A673 (cell line): ENCODE measurements around the gene SCAP. TPM values are rescaled to one million over a fixed set of nuclear protein-coding genes. Genes with fewer than 3 reads are reported as not detected.

ENCODE experiments used
- BruUV-seq: library from RNA; stranded (reverse); fragments of 400-500 nt; replicated peaks from 2 replicates; lab custom pipeline; 2021; lab: Mats Ljungman, UMichigan
- CTCF ChIA-PET: fragments of 300-600 bp; sonication (Branson Sonifier 250); formaldehyde crosslinking; loops from one replicate; lab custom pipeline; 2022; ENCODE audit warnings: antibody characterized with exemption; lab: Charles Lee
- POLR2A ChIA-PET: fragments of 300-600 bp; sonication (Branson Sonifier 250); formaldehyde crosslinking; loops from one replicate; lab custom pipeline; 2022; ENCODE audit warnings: antibody characterized with exemption; ENCODE audit not compliant: low non-redundant PET; lab: Charles Lee
- DNase-seq: peaks from one replicate; pipeline ENCODE4 v3.0.0-alpha.2; 2015; ENCODE audit warnings: low spot score
- H3K27ac ChIP-seq: fragments of 200-600 bp; sonication (generic); 2 replicates; pipeline ENCODE4 v1.5.1; 2016; ENCODE audit warnings: mixed run types, low read depth, mild to moderate bottlenecking, mixed read lengths, antibody characterized with exemption, low read length; ENCODE audit not compliant: poor library complexity, severe bottlenecking
- H3K27me3 ChIP-seq: fragments of 200-600 bp; sonication (generic); replicated peaks from 2 replicates; pipeline ENCODE4 v1.6.1; 2017; ENCODE audit warnings: mixed run types, low read depth, mild to moderate bottlenecking, mixed read lengths, antibody characterized with exemption, low read length; ENCODE audit not compliant: insufficient read depth, poor library complexity
- H3K36me3 ChIP-seq: fragments of 200-600 bp; sonication (generic); 2 replicates; pipeline ENCODE4 v1.6.1; 2016; ENCODE audit warnings: mixed run types, mild to moderate bottlenecking, mixed read lengths, antibody characterized with exemption, low read length; ENCODE audit not compliant: insufficient read depth, poor library complexity, severe bottlenecking
- H3K4me1 ChIP-seq: fragments of 200-600 bp; sonication (generic); 2 replicates; pipeline ENCODE4 v1.6.1; 2017; ENCODE audit warnings: mixed run types, mild to moderate bottlenecking, mixed read lengths, antibody characterized with exemption, low read length; ENCODE audit not compliant: insufficient read depth, poor library complexity, severe bottlenecking
- H3K4me3 ChIP-seq: fragments of 200-600 bp; sonication (generic); 2 replicates; pipeline ENCODE4 v1.5.1; 2016; ENCODE audit warnings: low read depth, mixed run types, mild to moderate bottlenecking, mixed read lengths, low read length; ENCODE audit not compliant: poor library complexity, severe bottlenecking
- H3K9me3 ChIP-seq: fragments of 200-600 bp; sonication (generic); 2 replicates; pipeline ENCODE4 v1.6.1; 2016; ENCODE audit warnings: mixed run types, low read depth, mild to moderate bottlenecking, mixed read lengths, antibody characterized with exemption, low read length; ENCODE audit not compliant: poor library complexity, severe bottlenecking
- EZH2 ChIP-seq: fragments of 200-600 bp; sonication (generic); IDR thresholded peaks from 2 replicates; pipeline ENCODE4 v1.6.1; 2017; ENCODE audit warnings: borderline replicate concordance, low read depth, mild to moderate bottlenecking, mixed read lengths, antibody characterized with exemption, low read length; ENCODE audit not compliant: poor library complexity, severe bottlenecking
- intact Hi-C: fragments of 100-400 bp; cut with micrococcal nuclease; formaldehyde crosslinking; loops from one replicate; pipeline ENCODE4 v1.10.0; 2022; ENCODE audit not compliant: unreplicated experiment
- total RNA-seq: library from RNA; stranded (reverse); gene quantifications from 2 replicates; pipeline ENCODE4 v1.2.3, GENCODE V29; 2021
- TF ChIP-seq, protein P1 (sequence below): fragments of 300-800, 200-600 bp; sonication (generic); conservative IDR thresholded peaks from 2 replicates; pipeline ENCODE4 v1.5.1; 2017; ENCODE audit warnings: low read depth, mild to moderate bottlenecking, antibody characterized with exemption, low read length, moderate library complexity, mixed read lengths

Gene SCAP
- total RNA-seq, 1 experiment from 2014 or later: 43.4 TPM

DNA sequence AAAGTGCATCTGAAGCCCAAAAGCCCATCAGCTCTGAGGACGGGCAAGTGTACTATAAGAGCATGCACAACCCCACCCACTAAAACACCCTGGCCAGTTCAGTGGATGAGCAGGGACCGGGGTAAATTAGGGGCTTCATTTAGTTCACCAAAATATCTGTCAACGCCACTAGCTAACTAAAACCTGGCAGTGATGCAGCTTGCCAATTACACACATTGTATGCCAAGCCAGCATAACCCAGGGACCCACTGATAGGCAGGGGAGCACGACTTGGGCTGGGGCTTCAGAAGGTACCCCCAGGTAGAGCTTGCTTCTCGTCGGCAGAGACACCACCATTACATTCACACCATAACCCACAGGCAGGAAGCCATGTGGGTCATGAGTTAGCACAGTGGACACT lies 47.9 kb downstream of the SCAP start:
- Histone ChIP-seq H3K36me3 (peaks cover 2% of the 10 kb centered on the region), H3K27ac (no peak overlapping the region), H3K4me3 (no peak overlapping the region), H3K9me3 (no peaks in the 10 kb centered on the region), H3K27me3 (no peaks in the 10 kb centered on the region), H3K4me1 (no peaks in the 10 kb centered on the region)
- TF ChIP-seq, protein P1, sequence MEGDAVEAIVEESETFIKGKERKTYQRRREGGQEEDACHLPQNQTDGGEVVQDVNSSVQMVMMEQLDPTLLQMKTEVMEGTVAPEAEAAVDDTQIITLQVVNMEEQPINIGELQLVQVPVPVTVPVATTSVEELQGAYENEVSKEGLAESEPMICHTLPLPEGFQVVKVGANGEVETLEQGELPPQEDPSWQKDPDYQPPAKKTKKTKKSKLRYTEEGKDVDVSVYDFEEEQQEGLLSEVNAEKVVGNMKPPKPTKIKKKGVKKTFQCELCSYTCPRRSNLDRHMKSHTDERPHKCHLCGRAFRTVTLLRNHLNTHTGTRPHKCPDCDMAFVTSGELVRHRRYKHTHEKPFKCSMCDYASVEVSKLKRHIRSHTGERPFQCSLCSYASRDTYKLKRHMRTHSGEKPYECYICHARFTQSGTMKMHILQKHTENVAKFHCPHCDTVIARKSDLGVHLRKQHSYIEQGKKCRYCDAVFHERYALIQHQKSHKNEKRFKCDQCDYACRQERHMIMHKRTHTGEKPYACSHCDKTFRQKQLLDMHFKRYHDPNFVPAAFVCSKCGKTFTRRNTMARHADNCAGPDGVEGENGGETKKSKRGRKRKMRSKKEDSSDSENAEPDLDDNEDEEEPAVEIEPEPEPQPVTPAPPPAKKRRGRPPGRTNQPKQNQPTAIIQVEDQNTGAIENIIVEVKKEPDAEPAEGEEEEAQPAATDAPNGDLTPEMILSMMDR: no peak
- TF ChIP-seq EZH2: no peak
- intact Hi-C loops: no loop called here
- POLR2A ChIA-PET: no interaction called here
- BruUV-seq: no TSS peak
- no peak for DNase-seq
- CTCF ChIA-PET: no interaction called here

DNA sequence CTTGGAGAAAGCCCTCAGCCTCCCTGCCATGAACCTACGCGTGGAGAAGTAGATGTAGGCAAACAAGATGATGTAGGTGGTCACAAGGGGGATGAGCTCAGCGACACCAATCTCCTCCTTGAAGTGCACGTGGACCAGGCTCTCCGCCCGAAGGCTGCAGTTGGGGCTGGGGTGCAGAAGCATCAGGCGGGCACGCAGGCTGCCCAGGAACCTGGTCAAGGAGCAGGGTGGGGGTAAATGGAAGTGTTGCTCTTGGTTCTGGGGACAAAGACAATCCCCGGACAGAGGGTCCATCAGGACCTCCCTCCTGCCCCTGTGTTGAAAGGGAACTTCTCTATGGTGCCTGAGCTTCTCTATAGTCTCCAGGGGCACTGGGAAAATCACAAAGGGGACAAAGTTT lies 49.8 kb downstream of the SCAP start:
- DNase-seq: no peak
- H3K36me3 ChIP-seq: peaks cover 2% of the 10 kb centered on the region
- H3K4me3 ChIP-seq: no peak overlapping the region
- H3K27ac ChIP-seq: no peak overlapping the region
- POLR2A ChIA-PET: interaction anchor here (0.6 kb wide), 1 partner anchor 1330 kb away, joined by 4 read pairs; no protein-coding TSS in a partner anchor
- TF ChIP-seq, protein P1: no peak
- TF ChIP-seq EZH2: no peak
- intact Hi-C loops: no loop called here
- H3K4me1 ChIP-seq: no peaks in the 10 kb centered on the region
- H3K27me3 ChIP-seq: no peaks in the 10 kb centered on the region
- BruUV-seq: no TSS peak
- no peaks in the 10 kb centered on the region for H3K9me3 ChIP-seq
- CTCF ChIA-PET: no interaction called here

DNA sequence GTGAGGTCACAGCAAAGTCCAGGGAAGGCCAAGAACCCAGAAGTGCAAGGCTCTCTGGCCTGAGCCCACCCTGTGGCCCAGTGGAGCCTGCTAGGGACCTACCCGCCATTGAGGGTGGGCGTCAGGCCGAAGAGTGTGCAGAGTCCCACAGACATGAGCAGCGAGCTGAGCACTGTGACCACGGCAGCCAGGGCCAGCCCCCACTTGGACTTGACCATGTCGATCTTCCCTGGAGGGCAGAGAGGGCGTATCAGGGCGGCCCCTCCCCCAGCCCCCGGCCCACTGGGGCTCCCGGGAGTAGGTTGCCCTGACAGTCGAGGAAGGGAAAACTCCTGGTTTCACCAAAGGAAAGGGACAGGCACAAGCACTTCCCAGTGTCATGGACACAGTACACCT lies 50.4 kb downstream of the SCAP start:
- TF ChIP-seq EZH2: no peak
- TF ChIP-seq, protein P1: no peak
- CTCF ChIA-PET: no interaction called here
- no peak overlapping the region for H3K4me3 ChIP-seq
- H3K27me3 ChIP-seq: no peaks in the 10 kb centered on the region
- H3K9me3 ChIP-seq: no peaks in the 10 kb centered on the region
- H3K27ac ChIP-seq: no peak overlapping the region
- intact Hi-C loops: no loop called here
- H3K36me3 ChIP-seq: peaks cover 5% of the 10 kb centered on the region
- no peak for DNase-seq
- no TSS peak for BruUV-seq
- no peaks in the 10 kb centered on the region for H3K4me1 ChIP-seq
- POLR2A ChIA-PET: no interaction called here
